C4-2B (cell line): ENCODE measurements around the gene CEP72.
"Not testable (repeated sequence)": the region's sequence is repeated elsewhere in the genome, so short reads cannot be mapped to it uniquely, and the experiment has no call there.

Source experiments
- H3K27ac ChIP-seq: fragments of 450-650 bp; 2 replicates; pipeline ENCODE4 v1.5.1; 2017
- ZFX ChIP-seq: fragments of 450-650 bp; IDR thresholded peaks from 2 replicates; pipeline ENCODE4 v1.6.1; 2017
- TF ChIP-seq, protein P1 (sequence below): fragments of 450-650 bp; conservative IDR thresholded peaks from 2 replicates; pipeline ENCODE4 v1.5.1; 2017; ENCODE audit warnings: mild to moderate bottlenecking

Gene CEP72

DNA sequence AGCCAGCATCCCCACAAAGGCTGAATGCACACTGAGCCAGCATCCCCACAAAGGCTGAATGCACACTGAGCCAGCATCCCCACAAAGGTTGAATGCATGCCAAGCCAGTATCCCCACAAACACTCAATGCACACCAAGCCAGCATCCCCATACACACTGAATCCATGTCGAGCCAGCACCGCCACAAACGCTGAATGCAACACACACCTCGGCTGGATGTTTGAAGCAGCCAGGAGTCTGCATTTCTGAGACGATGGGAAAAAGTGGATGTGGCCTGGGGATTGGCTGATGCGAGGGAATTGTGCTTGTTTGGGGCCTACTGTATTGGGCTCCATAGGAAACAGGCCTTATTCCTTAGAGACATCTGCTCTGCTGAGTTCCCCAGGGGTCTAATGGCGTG is 30.9 kb upstream of the CEP72 start:
- TF ChIP-seq, protein P1, sequence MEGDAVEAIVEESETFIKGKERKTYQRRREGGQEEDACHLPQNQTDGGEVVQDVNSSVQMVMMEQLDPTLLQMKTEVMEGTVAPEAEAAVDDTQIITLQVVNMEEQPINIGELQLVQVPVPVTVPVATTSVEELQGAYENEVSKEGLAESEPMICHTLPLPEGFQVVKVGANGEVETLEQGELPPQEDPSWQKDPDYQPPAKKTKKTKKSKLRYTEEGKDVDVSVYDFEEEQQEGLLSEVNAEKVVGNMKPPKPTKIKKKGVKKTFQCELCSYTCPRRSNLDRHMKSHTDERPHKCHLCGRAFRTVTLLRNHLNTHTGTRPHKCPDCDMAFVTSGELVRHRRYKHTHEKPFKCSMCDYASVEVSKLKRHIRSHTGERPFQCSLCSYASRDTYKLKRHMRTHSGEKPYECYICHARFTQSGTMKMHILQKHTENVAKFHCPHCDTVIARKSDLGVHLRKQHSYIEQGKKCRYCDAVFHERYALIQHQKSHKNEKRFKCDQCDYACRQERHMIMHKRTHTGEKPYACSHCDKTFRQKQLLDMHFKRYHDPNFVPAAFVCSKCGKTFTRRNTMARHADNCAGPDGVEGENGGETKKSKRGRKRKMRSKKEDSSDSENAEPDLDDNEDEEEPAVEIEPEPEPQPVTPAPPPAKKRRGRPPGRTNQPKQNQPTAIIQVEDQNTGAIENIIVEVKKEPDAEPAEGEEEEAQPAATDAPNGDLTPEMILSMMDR = no peak
- TF ChIP-seq ZFX = no peak
- no peak overlapping the region for H3K27ac ChIP-seq

DNA sequence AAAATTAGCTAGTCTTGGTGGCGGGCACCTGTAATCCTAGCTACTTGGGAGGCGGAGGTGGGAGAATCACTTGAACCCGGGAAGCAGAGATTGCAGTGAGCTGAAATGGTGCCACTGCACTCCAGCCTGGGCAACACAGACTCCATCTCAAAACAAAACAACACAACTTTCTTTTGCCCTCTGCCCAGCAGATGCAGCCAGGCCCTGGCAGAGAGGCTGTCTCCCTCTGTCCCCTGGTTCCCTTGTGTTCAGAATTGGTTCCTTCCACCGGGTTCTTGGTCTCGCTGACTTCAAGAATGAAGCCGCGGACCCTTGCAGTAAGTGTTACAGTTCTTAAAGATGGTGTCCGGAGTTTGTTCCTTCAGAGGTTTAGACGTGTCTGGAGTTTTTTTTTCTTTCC is 30.2 kb upstream of the CEP72 start:
- H3K27ac ChIP-seq = no peak overlapping the region
- TF ChIP-seq, protein P1 = no peak
- no peak for TF ChIP-seq ZFX

DNA sequence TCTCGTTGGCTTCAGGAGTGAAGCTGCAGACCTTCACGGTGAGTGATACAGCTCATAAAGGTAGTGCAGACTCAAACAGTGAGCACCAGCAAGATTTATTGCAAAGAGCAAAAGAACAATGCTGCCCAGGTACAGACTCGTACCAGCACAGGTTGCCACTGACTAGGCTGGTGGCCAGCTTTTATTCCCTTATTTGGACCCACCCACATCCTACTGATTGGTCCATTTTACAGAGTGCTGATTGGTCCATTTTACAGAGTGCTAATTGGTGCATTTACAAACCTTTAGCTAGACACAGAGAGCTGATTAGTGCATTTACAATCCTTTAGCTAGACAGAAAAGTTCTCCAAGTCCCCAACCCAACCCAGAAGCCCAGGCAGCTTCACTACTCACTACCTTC is 29.7 kb upstream of the CEP72 start:
- H3K27ac ChIP-seq = not testable (repeated sequence)

- TF ChIP-seq, protein P1 = no peak
- no peak for TF ChIP-seq ZFX
- no peak overlapping the region for H3K27ac ChIP-seq
Measured at GRCh38 chr5:582936-583635, 29.1 kb upstream of the CEP72 start.

- no peak overlapping the region for H3K27ac ChIP-seq
- TF ChIP-seq, protein P1 = no peak
Measured at GRCh38 chr5:583645-584044, 28.5 kb upstream of the CEP72 start.

- TF ChIP-seq, protein P1 = no peak
- no peak for TF ChIP-seq ZFX
- H3K27ac ChIP-seq = no peak overlapping the region
Measured at GRCh38 chr5:584216-584615, 27.9 kb upstream of the CEP72 start.

GRCh38 chr5:584846-585245 is 27.3 kb upstream of the CEP72 start:
- H3K27ac ChIP-seq = no peak overlapping the region
- no peak for TF ChIP-seq ZFX
- TF ChIP-seq, protein P1 = no peak

GRCh38 chr5:585556-585955 is 26.6 kb upstream of the CEP72 start:
- H3K27ac ChIP-seq = no peak overlapping the region
- TF ChIP-seq ZFX = no peak
- TF ChIP-seq, protein P1 = no peak
